Measurements from ENCODE around the gene EIF4A2. TPM values are rescaled to one million over a fixed set of nuclear protein-coding genes. Genes with fewer than 3 reads are reported as not detected.

EIF4A2 gene
- total RNA-seq, 1 experiment from 2014 or later = 398 TPM

DNA sequence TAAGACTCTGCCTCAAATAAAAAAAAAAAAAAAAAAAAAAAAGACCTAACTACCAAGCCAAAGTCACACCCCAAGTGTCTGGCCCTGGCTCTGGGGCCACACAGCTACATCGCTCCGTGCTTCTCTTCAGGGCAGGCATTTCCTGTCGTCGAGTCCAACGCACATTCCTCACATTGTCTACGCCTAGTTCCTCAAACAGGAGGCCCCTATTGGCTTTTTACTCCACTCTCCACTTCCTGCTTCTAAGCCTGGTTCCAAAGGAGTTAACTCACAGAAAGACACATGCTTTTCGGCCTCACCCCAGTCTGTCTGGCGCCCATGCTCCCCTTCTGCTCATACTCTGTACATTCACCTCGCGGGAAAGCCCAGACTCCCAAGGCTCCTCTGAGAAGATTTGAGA lies 37.4 kb upstream of the EIF4A2 start:
- H3K9me3 ChIP-seq (ENCODE audit: control insufficient read depth, low read depth, low read length) = no peaks in the 10 kb centered on the region
- WGBS (ENCODE audit: extremely low coverage, insufficient read length, low lambda C conversion rate) = no CpG with 5 or more reads among the region's 10 CpGs
- Mint-ChIP-seq H3K27ac (peak overlapping the region in 2 of 3 experiments; percentile 31 to 86; a peak in 4 of 7 replicates), H3K4me1 (peaks cover 4 to 9% of the 10 kb centered on the region in 2 experiments), H3K9me3 (no peaks in the 10 kb centered on the region), H3K36me3 (ENCODE audit: insufficient read depth in 1 of 3, low read depth in 3 of 3) (no peaks in the 10 kb centered on the region; a peak in 1 of 7 replicates), H3K27me3 (ENCODE audit: low read depth) (peaks cover 2% of the 10 kb centered on the region), H3K4me3 (no peak overlapping the region)
- H2BK120ac ChIP-seq (ENCODE audit: low read depth, low read length, poor library complexity, severe bottlenecking) = no peak overlapping the region
- H4K8ac ChIP-seq (replicated peaks; ENCODE audit: insufficient read length, low read depth, low read length) = no peak overlapping the region
- no peak overlapping the region for H3T11ph ChIP-seq (ENCODE audit: low read length)
- H4K20me1 ChIP-seq (ENCODE audit: control insufficient read depth, insufficient read depth, insufficient read length) = no peaks in the 10 kb centered on the region
- peak overlapping the region; percentile 47 for H2BK12ac ChIP-seq (ENCODE audit: insufficient read length, low read depth, low read length)
- no peak overlapping the region for H4K5ac ChIP-seq (ENCODE audit: insufficient read length, low read depth, low read length)
- H2AFZ ChIP-seq (ENCODE audit: low read length) = no peak overlapping the region
- TF ChIP-seq, protein P1, sequence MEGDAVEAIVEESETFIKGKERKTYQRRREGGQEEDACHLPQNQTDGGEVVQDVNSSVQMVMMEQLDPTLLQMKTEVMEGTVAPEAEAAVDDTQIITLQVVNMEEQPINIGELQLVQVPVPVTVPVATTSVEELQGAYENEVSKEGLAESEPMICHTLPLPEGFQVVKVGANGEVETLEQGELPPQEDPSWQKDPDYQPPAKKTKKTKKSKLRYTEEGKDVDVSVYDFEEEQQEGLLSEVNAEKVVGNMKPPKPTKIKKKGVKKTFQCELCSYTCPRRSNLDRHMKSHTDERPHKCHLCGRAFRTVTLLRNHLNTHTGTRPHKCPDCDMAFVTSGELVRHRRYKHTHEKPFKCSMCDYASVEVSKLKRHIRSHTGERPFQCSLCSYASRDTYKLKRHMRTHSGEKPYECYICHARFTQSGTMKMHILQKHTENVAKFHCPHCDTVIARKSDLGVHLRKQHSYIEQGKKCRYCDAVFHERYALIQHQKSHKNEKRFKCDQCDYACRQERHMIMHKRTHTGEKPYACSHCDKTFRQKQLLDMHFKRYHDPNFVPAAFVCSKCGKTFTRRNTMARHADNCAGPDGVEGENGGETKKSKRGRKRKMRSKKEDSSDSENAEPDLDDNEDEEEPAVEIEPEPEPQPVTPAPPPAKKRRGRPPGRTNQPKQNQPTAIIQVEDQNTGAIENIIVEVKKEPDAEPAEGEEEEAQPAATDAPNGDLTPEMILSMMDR (conservative IDR thresholded peaks at IDR 0.05) = no peak
- no peaks in the 10 kb centered on the region for H3K23me2 ChIP-seq (ENCODE audit: insufficient read length, low read depth, low read length, poor library complexity, severe bottlenecking)
- DNase-seq = peak; percentile 85
- H2BK5ac ChIP-seq (ENCODE audit: insufficient read length, low read length) = no peak overlapping the region
- H2BK15ac ChIP-seq (ENCODE audit: low read depth, low read length) = no peak overlapping the region
- no peak overlapping the region for H3K4me2 ChIP-seq (ENCODE audit: insufficient read depth, insufficient read length, low read length)
- H3K79me1 ChIP-seq (ENCODE audit: insufficient read depth, low read depth, low read length, poor library complexity, severe bottlenecking) = no peaks in the 10 kb centered on the region
- no peak overlapping the region for H2BK20ac ChIP-seq (ENCODE audit: low read depth, low read length, poor library complexity, severe bottlenecking)
- no peak overlapping the region for H3K18ac ChIP-seq (ENCODE audit: insufficient read length, low read depth, low read length)
- H3K9ac ChIP-seq (ENCODE audit: extremely low read depth, insufficient read length, low read length) = no peak overlapping the region
- H4K91ac ChIP-seq (ENCODE audit: insufficient read length, low read depth, low read length) = no peak overlapping the region
- H3K4me1 ChIP-seq (ENCODE audit: insufficient read depth, low read length) = peaks cover 3% of the 10 kb centered on the region; the same call in 1 of the 2 replicates
- H3K27me3 ChIP-seq (ENCODE audit: insufficient read depth, low read length) = no peaks in the 10 kb centered on the region
- no peak overlapping the region for H3K14ac ChIP-seq (ENCODE audit: insufficient read depth, low read length)
- no peak overlapping the region for H3K56ac ChIP-seq (ENCODE audit: insufficient read length, low read depth, low read length)
- H3K4ac ChIP-seq (ENCODE audit: low read depth, low read length) = no peak overlapping the region
- H3K23ac ChIP-seq (ENCODE audit: insufficient read length, low read depth, low read length) = no peak overlapping the region
- H3K79me2 ChIP-seq (ENCODE audit: insufficient read depth, low read length) = peaks cover 2% of the 10 kb centered on the region; the same call in 1 of the 2 replicates
- H3K27ac ChIP-seq (ENCODE audit: insufficient read length, low read depth, low read length) = no peak overlapping the region
- no peak overlapping the region for H2AK5ac ChIP-seq (ENCODE audit: insufficient read length, low read length)

All from H9 (cell line).